Measurements from ENCODE around the gene ADAMTS2. TPM values are rescaled to one million over a fixed set of nuclear protein-coding genes. Genes with fewer than 3 reads are reported as not detected.

The ADAMTS2 gene
- total and polyA plus RNA-seq, 8 donors = 1.8 to 41.5 (median 11.6) TPM

DNA sequence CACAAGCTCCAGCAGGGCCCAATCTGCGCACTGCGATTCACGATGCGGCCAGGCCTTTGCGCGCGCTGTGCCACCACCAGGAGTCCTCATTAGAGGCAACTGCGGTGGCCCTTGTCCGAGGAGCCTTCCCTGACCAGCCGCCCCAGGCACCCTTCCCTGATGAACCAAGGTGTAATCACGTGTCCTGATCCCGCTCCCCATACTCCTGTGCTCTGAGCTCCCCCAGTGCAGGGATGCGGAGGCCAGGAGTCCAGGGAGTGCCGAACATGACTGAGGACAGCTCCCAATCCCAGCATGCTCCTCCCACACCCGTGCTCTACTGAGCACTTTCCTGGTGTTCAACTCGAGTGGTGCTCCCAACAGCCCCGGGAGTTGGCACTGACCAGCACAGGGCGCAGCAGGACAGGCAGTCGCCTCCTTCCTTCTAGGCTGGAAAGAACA is 150.3 kb downstream of the ADAMTS2 start:
- Histone ChIP-seq H3K4me3 (no peak overlapping the region), H3K9me3 (no peaks in the 10 kb centered on the region), H3K27me3 (peaks cover 0 to 7% (median 0%) of the 10 kb centered on the region in 3 donors), H3K36me3 (no peaks in the 10 kb centered on the region), H3K27ac (no peak overlapping the region), H3K4me1 (no peaks in the 10 kb centered on the region)
- no peak for DNase-seq
- intact Hi-C loops (cut with DNase I; ENCODE audit: low total_unique reads) = no loop called here
- 88 to 91% (median 90%) methylated on average over 17 to 19 of the region's 19 CpGs for WGBS, 5 donors
- no peak for TF ChIP-seq POLR2A (IDR thresholded peaks at IDR 0.05)
- no peak for TF ChIP-seq POLR2AphosphoS5 (IDR thresholded peaks at IDR 0.05)
- TF ChIP-seq, protein P1, sequence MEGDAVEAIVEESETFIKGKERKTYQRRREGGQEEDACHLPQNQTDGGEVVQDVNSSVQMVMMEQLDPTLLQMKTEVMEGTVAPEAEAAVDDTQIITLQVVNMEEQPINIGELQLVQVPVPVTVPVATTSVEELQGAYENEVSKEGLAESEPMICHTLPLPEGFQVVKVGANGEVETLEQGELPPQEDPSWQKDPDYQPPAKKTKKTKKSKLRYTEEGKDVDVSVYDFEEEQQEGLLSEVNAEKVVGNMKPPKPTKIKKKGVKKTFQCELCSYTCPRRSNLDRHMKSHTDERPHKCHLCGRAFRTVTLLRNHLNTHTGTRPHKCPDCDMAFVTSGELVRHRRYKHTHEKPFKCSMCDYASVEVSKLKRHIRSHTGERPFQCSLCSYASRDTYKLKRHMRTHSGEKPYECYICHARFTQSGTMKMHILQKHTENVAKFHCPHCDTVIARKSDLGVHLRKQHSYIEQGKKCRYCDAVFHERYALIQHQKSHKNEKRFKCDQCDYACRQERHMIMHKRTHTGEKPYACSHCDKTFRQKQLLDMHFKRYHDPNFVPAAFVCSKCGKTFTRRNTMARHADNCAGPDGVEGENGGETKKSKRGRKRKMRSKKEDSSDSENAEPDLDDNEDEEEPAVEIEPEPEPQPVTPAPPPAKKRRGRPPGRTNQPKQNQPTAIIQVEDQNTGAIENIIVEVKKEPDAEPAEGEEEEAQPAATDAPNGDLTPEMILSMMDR (IDR thresholded peaks at IDR 0.05) = no peak
- TF ChIP-seq EP300 (IDR thresholded peaks at IDR 0.05) = no peak

DNA sequence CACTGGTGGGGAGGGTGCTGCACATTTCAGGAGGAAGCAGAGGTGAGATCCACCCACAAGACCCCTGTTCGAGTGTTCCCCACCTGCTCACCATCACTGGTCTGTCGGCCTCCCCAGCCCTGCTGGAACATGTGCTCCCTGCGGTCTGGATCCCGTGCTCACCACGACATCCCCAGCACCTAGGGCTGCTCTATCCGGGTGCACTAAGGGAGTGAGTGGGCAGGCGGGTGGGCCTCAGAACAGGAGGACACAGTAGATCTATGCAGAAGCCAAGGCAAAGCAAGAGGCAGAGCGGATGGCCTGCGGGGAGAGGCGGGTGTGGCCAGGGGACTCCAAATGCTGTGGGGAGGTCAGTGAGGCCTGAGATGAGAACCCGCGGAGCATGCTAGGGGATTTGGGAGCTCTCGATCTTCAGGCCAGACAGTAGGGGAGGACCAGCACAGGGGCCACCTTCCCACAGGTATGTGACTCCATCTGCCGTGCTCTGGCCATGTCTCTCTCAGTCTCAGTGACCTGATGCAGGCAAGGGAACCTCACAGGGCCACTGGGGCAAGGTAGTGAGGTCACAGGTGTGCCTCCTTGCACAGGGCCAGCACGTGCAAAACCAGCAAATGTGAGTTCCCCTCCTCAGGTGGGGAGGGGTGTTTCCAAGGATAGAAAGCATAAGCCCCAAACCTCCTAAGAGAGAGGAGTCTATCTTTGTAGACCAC is 150.9 kb downstream of the ADAMTS2 start:
- Histone ChIP-seq H3K4me3 (no peak overlapping the region), H3K27ac (no peak overlapping the region), H3K36me3 (no peaks in the 10 kb centered on the region), H3K9me3 (no peaks in the 10 kb centered on the region), H3K4me1 (no peaks in the 10 kb centered on the region), H3K27me3 (peaks cover 0 to 7% (median 0%) of the 10 kb centered on the region in 3 donors)
- intact Hi-C loops (cut with DNase I; ENCODE audit: low total_unique reads) = no loop called here
- no peak for DNase-seq
- 82 to 92% (median 88%) methylated on average over 14 to 15 of the region's 15 CpGs for WGBS, 5 donors
- TF ChIP-seq, protein P1 (IDR thresholded peaks at IDR 0.05) = no peak
- TF ChIP-seq POLR2A (IDR thresholded peaks at IDR 0.05) (no peak), POLR2AphosphoS5 (IDR thresholded peaks at IDR 0.05) (no peak), EP300 (IDR thresholded peaks at IDR 0.05) (no peak)

DNA sequence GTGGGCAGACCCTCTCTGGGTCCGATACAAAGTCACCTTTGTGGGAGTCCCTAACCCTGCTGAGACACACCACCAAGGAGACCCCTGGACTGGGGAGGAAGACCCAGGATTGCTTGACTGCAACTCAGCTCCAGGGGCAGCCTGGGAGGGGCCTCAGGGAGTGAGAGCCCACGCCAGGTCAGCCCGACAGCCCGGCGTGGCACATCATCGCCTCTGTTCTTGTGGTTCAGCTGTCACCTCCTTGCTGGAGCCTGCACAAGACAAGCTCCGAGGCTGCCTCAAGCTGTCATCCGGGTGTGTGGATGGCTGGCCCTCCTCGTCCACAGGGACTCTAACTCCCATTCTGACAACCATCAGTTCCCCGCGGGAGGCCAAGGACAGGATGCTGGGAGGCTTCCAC is 151.5 kb downstream of the ADAMTS2 start:
- no peaks in the 10 kb centered on the region for H3K4me1 ChIP-seq
- TF ChIP-seq EP300 (IDR thresholded peaks at IDR 0.05) (no peak), POLR2AphosphoS5 (IDR thresholded peaks at IDR 0.05) (no peak), POLR2A (IDR thresholded peaks at IDR 0.05) (no peak)
- TF ChIP-seq, protein P1 (IDR thresholded peaks at IDR 0.05) = no peak
- no peak for DNase-seq
- H3K27me3 ChIP-seq = peaks cover 0 to 7% (median 0%) of the 10 kb centered on the region in 3 donors
- H3K27ac ChIP-seq = no peak overlapping the region
- no peaks in the 10 kb centered on the region for H3K36me3 ChIP-seq
- intact Hi-C loops (cut with DNase I; ENCODE audit: low total_unique reads) = no loop called here
- no peaks in the 10 kb centered on the region for H3K9me3 ChIP-seq
- WGBS, 5 donors = 80 to 93% (median 86%) methylated on average over 6 to 11 of the region's 11 CpGs
- H3K4me3 ChIP-seq = no peak overlapping the region

DNA sequence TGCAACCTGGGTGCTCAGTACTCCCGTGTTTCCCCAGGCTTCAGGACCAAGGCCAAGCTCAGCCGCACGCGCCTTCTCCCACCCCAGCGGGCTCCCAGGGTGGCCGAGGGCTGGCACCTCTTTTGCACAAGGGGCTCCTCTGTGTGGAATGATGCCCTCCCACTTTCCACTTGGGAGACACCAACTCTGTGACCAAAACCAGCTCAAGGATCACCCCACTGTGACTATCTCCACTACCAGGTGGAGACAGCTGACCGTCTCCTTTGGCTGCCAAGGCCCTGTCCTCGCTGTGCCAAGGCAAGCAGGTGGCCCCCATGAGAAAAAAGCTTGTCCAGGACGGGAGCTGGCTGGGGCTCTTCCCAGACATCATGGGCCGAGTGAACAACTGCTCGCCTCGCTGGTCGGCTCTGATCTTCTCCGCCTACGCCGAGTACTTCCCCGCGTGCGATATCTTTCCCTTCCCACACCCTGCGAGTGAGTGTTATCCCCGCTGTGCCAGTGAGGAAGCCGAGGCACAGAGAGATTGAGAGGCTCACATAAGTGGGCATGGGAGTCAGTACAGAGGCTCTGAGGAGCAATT is 152.3 kb downstream of the ADAMTS2 start:
- TF ChIP-seq, protein P1 (IDR thresholded peaks at IDR 0.05) = no peak
- no peak for TF ChIP-seq POLR2AphosphoS5 (IDR thresholded peaks at IDR 0.05)
- TF ChIP-seq EP300 (IDR thresholded peaks at IDR 0.05) = no peak
- TF ChIP-seq POLR2A (IDR thresholded peaks at IDR 0.05) = no peak
- Histone ChIP-seq H3K27ac (no peak overlapping the region), H3K36me3 (no peaks in the 10 kb centered on the region), H3K4me3 (no peak overlapping the region), H3K4me1 (no peaks in the 10 kb centered on the region), H3K27me3 (peaks cover 0 to 7% (median 0%) of the 10 kb centered on the region in 3 donors), H3K9me3 (no peaks in the 10 kb centered on the region)
- intact Hi-C loops (cut with DNase I; ENCODE audit: low total_unique reads) = no loop called here
- no peak for DNase-seq
- 69 to 86% (median 83%) methylated on average over 22 of the region's 22 CpGs for WGBS, 5 donors
